B cell (primary cell): Measurements from ENCODE around the gene MYCBP2. TPM values are rescaled to one million over a fixed set of nuclear protein-coding genes. Genes with fewer than 3 reads are reported as not detected.

Experiments used
- ATAC-seq: fragments of 200-7000 bp; cut with Tn5 transposase; one replicate; pipeline ENCODE4 v1.10.0; 2021; ENCODE audit warnings: low read depth, mild to moderate bottlenecking, moderate number of reproducible peaks, moderate library complexity
- CTCF ChIA-PET: fragments of 350-600 bp; sonication (Branson Sonifier 250); formaldehyde crosslinking; loops from one replicate; lab custom pipeline; 2021; ENCODE audit warnings: antibody characterized with exemption, inconsistent platforms; lab: Charles Lee
- POLR2A ChIA-PET: fragments of 350-600 bp; sonication (Branson Sonifier 250); formaldehyde crosslinking; loops from one replicate; lab custom pipeline; 2021; ENCODE audit warnings: antibody characterized with exemption; lab: Charles Lee
- DNase-seq: peaks from one replicate; pipeline ENCODE4 v3.0.0; 2013
- H2AFZ ChIP-seq: 2 replicates; pipeline ENCODE4 v1.6.1; 2012; ENCODE audit warnings: mild to moderate bottlenecking, low read depth, low read length; ENCODE audit not compliant: insufficient read depth, poor library complexity, severe bottlenecking
- H3K27ac ChIP-seq, 2 donors: 1 replicate in 1 of 2; 2 replicates in 1 of 2; pipeline ENCODE4 v1.5.1; 2012 to 2013; ENCODE audit warnings: low read length in 2 of 2, mild to moderate bottlenecking in 2 of 2, moderate library complexity in 1 of 2
- H3K27me3 ChIP-seq, 4 experiments: fragments of 200-600 bp in 1 of 4; sonication (generic) in 1 of 4; replicated peaks in 1 of 4; 1 replicate in 2 of 4; 2 replicates in 2 of 4; pipeline versions ENCODE4 v1.6.1 to v1.7.0; 2013 to 2016; ENCODE audit warnings: low read length in 3 of 4, mild to moderate bottlenecking in 2 of 4, mixed read lengths in 1 of 4, moderate library complexity in 1 of 4; ENCODE audit not compliant: insufficient read depth in 4 of 4, control insufficient read depth in 3 of 4; ENCODE audit errors: control extremely low read depth in 1 of 4
- H3K36me3 ChIP-seq, 2 experiments: replicated peaks in 1 of 2; 1 replicate in 1 of 2; 2 replicates in 1 of 2; pipeline versions ENCODE4 v1.6.1 to v1.7.1; 2013; ENCODE audit warnings: low read length in 1 of 2; ENCODE audit not compliant: insufficient read depth in 2 of 2, control insufficient read depth in 1 of 2; ENCODE audit errors: control extremely low read depth in 1 of 2, extremely low read depth in 1 of 2
- H3K4me1 ChIP-seq, 2 donors: fragments of 200-600 bp in 1 of 2; sonication (generic) in 1 of 2; 1 replicate in 1 of 2; 2 replicates in 1 of 2; pipeline versions ENCODE4 v1.5.1 to v1.6.1; 2013 to 2017; ENCODE audit warnings: low read length in 2 of 2; ENCODE audit not compliant: control insufficient read depth in 2 of 2, insufficient read depth in 2 of 2
- H3K4me2 ChIP-seq: replicated peaks from 2 replicates; pipeline ENCODE3; 2012; ENCODE audit warnings: mild to moderate bottlenecking, low read depth, low read length; ENCODE audit not compliant: poor library complexity, severe bottlenecking
- H3K4me3 ChIP-seq, 5 experiments: fragments of 200-600 bp in 1 of 5; sonication (generic) in 1 of 5; 1 replicate in 3 of 5; 2 replicates in 2 of 5; pipeline versions ENCODE4 v1.5.1 to v1.7.0; 2011 to 2016; ENCODE audit warnings: low read length in 4 of 5, mild to moderate bottlenecking in 4 of 5, low read depth in 2 of 5, control low read depth in 1 of 5, moderate library complexity in 1 of 5; ENCODE audit not compliant: insufficient read depth in 1 of 5; ENCODE audit errors: control extremely low read depth in 1 of 5, extremely low read depth in 1 of 5
- H3K79me2 ChIP-seq: fragments of 200-600 bp; sonication (generic); one replicate; pipeline ENCODE4 v1.6.0; 2016; ENCODE audit warnings: low read length; ENCODE audit not compliant: control insufficient read depth, insufficient read depth
- H3K9ac ChIP-seq: fragments of 200-600 bp; sonication (generic); 2 replicates; pipeline ENCODE4 v1.6.1; 2017; ENCODE audit warnings: mild to moderate bottlenecking, low read length, moderate library complexity
- H3K9me3 ChIP-seq, 3 donors: one replicate each; pipeline versions ENCODE4 v1.6.1 to v1.7.1; 2013; ENCODE audit warnings: low read length in 2 of 3; ENCODE audit not compliant: control insufficient read depth in 2 of 3, insufficient read depth in 1 of 3; ENCODE audit errors: control extremely low read depth in 1 of 3
- H4K20me1 ChIP-seq: 2 replicates; pipeline ENCODE4 v1.6.0; 2012; ENCODE audit warnings: mild to moderate bottlenecking, low read length; ENCODE audit not compliant: insufficient read depth, control insufficient read depth, poor library complexity, severe bottlenecking
- H3K27ac Mint-ChIP-seq: one replicate; pipeline ENCODE4 v1.8.0; 2021; ENCODE audit warnings: mixed read lengths
- H3K27me3 Mint-ChIP-seq: one replicate; pipeline ENCODE4 v1.8.0; 2021; ENCODE audit warnings: mixed read lengths
- H3K4me1 Mint-ChIP-seq: one replicate; pipeline ENCODE4 v1.8.0; 2021; ENCODE audit warnings: mixed read lengths
- H3K4me3 Mint-ChIP-seq: one replicate; pipeline ENCODE4 v1.8.0; 2021; ENCODE audit warnings: mixed read lengths
- H3K9me3 Mint-ChIP-seq: one replicate; pipeline ENCODE4 v1.8.0; 2022; ENCODE audit warnings: mixed read lengths; ENCODE audit not compliant: insufficient read depth
- EZH2 ChIP-seq: IDR thresholded peaks from 2 replicates; pipeline ENCODE4 v1.6.1; 2012; ENCODE audit warnings: borderline replicate concordance, low read depth, mild to moderate bottlenecking, moderate library complexity, low read length; ENCODE audit not compliant: insufficient read depth, poor library complexity, severe bottlenecking
- WGBS: methylation state at CpG from one replicate; pipeline ENCODE4 v1.1.5; 2013; ENCODE audit warnings: missing lambda C conversion rate; ENCODE audit not compliant: insufficient coverage; 5-methylcytosine and 5-hydroxymethylcytosine counted together
- intact Hi-C: fragments of 100-400 bp; cut with micrococcal nuclease; formaldehyde crosslinking; loops from one replicate; pipeline ENCODE4 v1.10.0; 2022
- polyA plus RNA-seq: library from polyadenylated mRNA; depleted of rRNA; stranded (reverse); fragments of >200 nt; gene quantifications from 2 replicates; pipeline ENCODE4 v1.2.3, GENCODE V29; 2012
- total RNA-seq, 2 donors: library from RNA; stranded (reverse); fragments of 120-200 nt in 1 of 2; gene quantifications; 1 replicate in 1 of 2; 2 replicates in 1 of 2; pipeline versions ENCODE4 v1.2.3 to v1.2.4, GENCODE V29; 2013 to 2022
- TF ChIP-seq, protein P1 (sequence below): fragments of 200-600 bp; IDR thresholded peaks from one replicate; pipeline ENCODE4 v1.8.0; 2022; ENCODE audit warnings: antibody characterized with exemption, mild to moderate bottlenecking

The MYCBP2 gene
- total and polyA plus RNA-seq, 2 donors (not counting 1 experiment from before 2014, with no cell fraction given), result 84.0 to 237 TPM

- ChIA-PET POLR2A (no interaction called here), CTCF (no interaction called here)
- ATAC-seq (no peak), DNase-seq (no peak)
- Histone ChIP-seq H3K79me2 (no peaks in the 10 kb centered on the region), H3K4me2 (no peak overlapping the region), H3K4me3 (no peak overlapping the region), H3K27ac (peak overlapping the region in 1 of 2 donors; percentile 2), H3K9ac (no peak overlapping the region), H3K4me1 (peaks cover 8 to 13% of the 10 kb centered on the region in 2 donors), H3K36me3 (peaks cover 10 to 43% of the 10 kb centered on the region in 2 experiments), H2AFZ (no peak overlapping the region), H3K27me3 (no peaks in the 10 kb centered on the region), H4K20me1 (no peaks in the 10 kb centered on the region), H3K9me3 (no peaks in the 10 kb centered on the region)
- Mint-ChIP-seq H3K4me3 (no peak overlapping the region), H3K4me1 (peaks cover 12% of the 10 kb centered on the region), H3K27me3 (no peaks in the 10 kb centered on the region), H3K9me3 (no peaks in the 10 kb centered on the region), H3K27ac (peak overlapping the region; percentile 37)
- TF ChIP-seq, protein P1, sequence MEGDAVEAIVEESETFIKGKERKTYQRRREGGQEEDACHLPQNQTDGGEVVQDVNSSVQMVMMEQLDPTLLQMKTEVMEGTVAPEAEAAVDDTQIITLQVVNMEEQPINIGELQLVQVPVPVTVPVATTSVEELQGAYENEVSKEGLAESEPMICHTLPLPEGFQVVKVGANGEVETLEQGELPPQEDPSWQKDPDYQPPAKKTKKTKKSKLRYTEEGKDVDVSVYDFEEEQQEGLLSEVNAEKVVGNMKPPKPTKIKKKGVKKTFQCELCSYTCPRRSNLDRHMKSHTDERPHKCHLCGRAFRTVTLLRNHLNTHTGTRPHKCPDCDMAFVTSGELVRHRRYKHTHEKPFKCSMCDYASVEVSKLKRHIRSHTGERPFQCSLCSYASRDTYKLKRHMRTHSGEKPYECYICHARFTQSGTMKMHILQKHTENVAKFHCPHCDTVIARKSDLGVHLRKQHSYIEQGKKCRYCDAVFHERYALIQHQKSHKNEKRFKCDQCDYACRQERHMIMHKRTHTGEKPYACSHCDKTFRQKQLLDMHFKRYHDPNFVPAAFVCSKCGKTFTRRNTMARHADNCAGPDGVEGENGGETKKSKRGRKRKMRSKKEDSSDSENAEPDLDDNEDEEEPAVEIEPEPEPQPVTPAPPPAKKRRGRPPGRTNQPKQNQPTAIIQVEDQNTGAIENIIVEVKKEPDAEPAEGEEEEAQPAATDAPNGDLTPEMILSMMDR, result no peak
- TF ChIP-seq EZH2, result no peak
- intact Hi-C loops, result no loop called here
- WGBS, result 100% methylated on average over 1 of the region's 2 CpGs
Measured at GRCh38 chr13:77067519-77067918, 259.4 kb downstream of the MYCBP2 start.

GRCh38 chr13:77065461-77066147 is 261.3 kb downstream of the MYCBP2 start:
- no peak for TF ChIP-seq EZH2
- TF ChIP-seq, protein P1, result no peak
- ChIA-PET CTCF (interaction anchor here (1.0 to 1.2 kb wide), 2 partner anchors 16 to 19 kb away, joined by 3 to 4 read pairs; no protein-coding TSS in a partner anchor), POLR2A (interaction anchor here (0.6 kb wide), 1 partner anchor 40 kb away, joined by 3 read pairs; no protein-coding TSS in a partner anchor)
- Histone ChIP-seq H3K4me3 (no peak overlapping the region), H3K79me2 (no peaks in the 10 kb centered on the region), H3K4me2 (peak overlapping the region; percentile 1), H2AFZ (no peak overlapping the region), H3K9ac (no peak overlapping the region), H4K20me1 (no peaks in the 10 kb centered on the region), H3K36me3 (peaks cover 10 to 61% of the 10 kb centered on the region in 2 experiments), H3K4me1 (peaks cover 8 to 13% of the 10 kb centered on the region in 2 donors), H3K9me3 (no peaks in the 10 kb centered on the region), H3K27ac (peak overlapping the region; percentile 20 to 62), H3K27me3 (no peaks in the 10 kb centered on the region)
- Mint-ChIP-seq H3K4me3 (no peak overlapping the region), H3K27me3 (no peaks in the 10 kb centered on the region), H3K9me3 (no peaks in the 10 kb centered on the region), H3K27ac (peak overlapping the region; percentile 71), H3K4me1 (peaks cover 12% of the 10 kb centered on the region)
- ATAC-seq (no peak), DNase-seq (peak; percentile 42)
- intact Hi-C loops, result no loop called here
- no CpG with 5 or more reads among the region's 5 CpGs for WGBS
